Lower leg skin (tissue), 3 donors: ENCODE data around the gene VWA8.

Experiments used
- CTCF ChIP-seq, 3 donors: fragments of 450-650 bp; IDR thresholded peaks; one replicate each; pipeline ENCODE4 v1.5.1; 2016; ENCODE audit warnings: antibody characterized with exemption in 3 of 3, mild to moderate bottlenecking in 3 of 3, moderate library complexity in 2 of 3
- POLR2A ChIP-seq, 2 donors: fragments of 450-650 bp; IDR thresholded peaks; one replicate each; pipeline ENCODE4 v1.6.1; 2016 to 2017; ENCODE audit warnings: antibody characterized with exemption in 2 of 2, mild to moderate bottlenecking in 1 of 2, moderate library complexity in 1 of 2

GRCh38 chr13:41985788-41986508 lies 25.0 kb upstream of the VWA8 start:
- TF ChIP-seq CTCF (IDR thresholded peaks at IDR 0.05) (no peak), POLR2A (IDR thresholded peaks at IDR 0.05) (no peak)
